T-helper 9 cell (primary cell): ENCODE data around the gene SLA2.
A peak's percentile ranks its signal among the peaks of the same experiment; 100 is the strongest.
"Not testable (repeated sequence)": the region's sequence is repeated elsewhere in the genome, so short reads cannot be mapped to it uniquely, and the experiment has no call there.

ENCODE experiments used
- DNase-seq: peaks from one replicate; pipeline ENCODE4 v3.0.0-alpha.2; 2020

The SLA2 gene

GRCh38 chr20:36573103-36573797 lies 72.7 kb downstream of the SLA2 start, which contains the start of gene TGIF2:
TSS of gene TGIF2 (plus strand) at chr20:36573597. CDS start at chr20:36578775, 5,178 bp downstream.
- peak; percentile 89 for DNase-seq

- DNase-seq = peak; percentile 52
These were observed 73.3 kb downstream of the SLA2 start for GRCh38 chr20:36572701-36573102.

GRCh38 chr20:36571564-36572504 lies 74.2 kb downstream of the SLA2 start:
- no peak for DNase-seq

GRCh38 chr20:36569847-36570429 lies 76.1 kb downstream of the SLA2 start:
- DNase-seq = no peak

- no peak for DNase-seq
These were observed 80.5 kb downstream of the SLA2 start for GRCh38 chr20:36565520-36565919.

GRCh38 chr20:36564726-36565121 lies 81.3 kb downstream of the SLA2 start:
- not testable (repeated sequence) for DNase-seq

GRCh38 chr20:36564078-36564725 lies 81.8 kb downstream of the SLA2 start:
- not testable (repeated sequence) for DNase-seq

GRCh38 chr20:36563374-36563773 lies 82.6 kb downstream of the SLA2 start:
- DNase-seq = no peak

GRCh38 chr20:36562724-36563123 lies 83.3 kb downstream of the SLA2 start:
- no peak for DNase-seq
